Activated T-cell treated with anti-CD3 and anti-CD28 coated beads, Interleukin-2, amount 50 U/mL, for 24 hours (primary cell): ENCODE results near the gene LTA.
A peak's percentile ranks its signal among the peaks of the same experiment; 100 is the strongest.
"Not testable (repeated sequence)": the region's sequence is repeated elsewhere in the genome, so short reads cannot be mapped to it uniquely, and the experiment has no call there.

Experiments used
- DNase-seq: peaks from one replicate; pipeline ENCODE4 v3.0.0-alpha.2; 2020
- H3K27ac Mint-ChIP-seq: 2 replicates; pipeline ENCODE4 v1.8.0; 2020; ENCODE audit warnings: mild to moderate bottlenecking, mixed read lengths
- H3K27me3 Mint-ChIP-seq: 2 replicates; pipeline ENCODE4 v1.8.0; 2020; ENCODE audit warnings: mixed read lengths
- H3K36me3 Mint-ChIP-seq: 2 replicates; pipeline ENCODE4 v1.8.0; 2020; ENCODE audit warnings: low read depth, mixed read lengths
- H3K4me1 Mint-ChIP-seq: 2 replicates; pipeline ENCODE4 v1.8.0; 2020; ENCODE audit warnings: low read depth, mixed read lengths
- H3K4me3 Mint-ChIP-seq: 2 replicates; pipeline ENCODE4 v1.8.0; 2020; ENCODE audit warnings: mild to moderate bottlenecking, moderate library complexity, mixed read lengths
- H3K9me3 Mint-ChIP-seq: 2 replicates; pipeline ENCODE4 v1.8.0; 2020; ENCODE audit warnings: mixed read lengths

The LTA gene

DNA sequence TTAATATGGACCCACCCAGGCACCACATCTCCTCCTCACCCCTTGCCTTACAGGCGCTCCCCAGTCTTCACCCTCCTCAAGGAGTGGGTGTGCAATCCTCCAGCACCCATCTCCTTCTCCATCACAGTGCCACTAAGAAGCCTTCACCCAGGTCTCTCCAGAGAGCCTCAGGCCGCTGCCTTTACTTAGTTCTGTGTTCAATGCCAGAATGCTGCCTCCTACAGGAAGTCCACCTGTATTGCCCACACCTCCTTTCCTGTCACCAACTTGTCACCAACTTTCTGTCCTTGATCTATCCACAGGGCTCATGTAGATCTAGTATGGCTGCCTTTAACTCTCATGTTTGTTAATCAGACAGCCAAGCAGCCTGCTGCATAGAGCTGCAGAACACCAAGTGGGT, 13.4 kb downstream of the LTA start:
- DNase-seq, result no peak
- H3K27me3 Mint-ChIP-seq, result no peaks in the 10 kb centered on the region
- peaks cover 18% of the 10 kb centered on the region for H3K36me3 Mint-ChIP-seq
- no peaks in the 10 kb centered on the region for H3K9me3 Mint-ChIP-seq
- H3K27ac Mint-ChIP-seq, result peak overlapping the region; percentile 94
- H3K4me1 Mint-ChIP-seq, result peaks cover 76% of the 10 kb centered on the region
- peak overlapping the region; percentile 4 for H3K4me3 Mint-ChIP-seq

- Mint-ChIP-seq H3K4me1 (peaks cover 77% of the 10 kb centered on the region), H3K27me3 (no peaks in the 10 kb centered on the region), H3K9me3 (no peaks in the 10 kb centered on the region), H3K4me3 (peak within 1 kb of the TSS; percentile 71), H3K27ac (peak within 1 kb of the TSS; percentile 94), H3K36me3 (peaks cover 15% of the 10 kb centered on the region)
- no peak for DNase-seq
Observed at GRCh38 chr6:31586008-31586407, 13.9 kb downstream of the LTA start, which contains the start of gene LST1. LST1 (plus strand) TSS chr6:31586277; CDS start chr6:31587300, 1,023 bp downstream.

DNA sequence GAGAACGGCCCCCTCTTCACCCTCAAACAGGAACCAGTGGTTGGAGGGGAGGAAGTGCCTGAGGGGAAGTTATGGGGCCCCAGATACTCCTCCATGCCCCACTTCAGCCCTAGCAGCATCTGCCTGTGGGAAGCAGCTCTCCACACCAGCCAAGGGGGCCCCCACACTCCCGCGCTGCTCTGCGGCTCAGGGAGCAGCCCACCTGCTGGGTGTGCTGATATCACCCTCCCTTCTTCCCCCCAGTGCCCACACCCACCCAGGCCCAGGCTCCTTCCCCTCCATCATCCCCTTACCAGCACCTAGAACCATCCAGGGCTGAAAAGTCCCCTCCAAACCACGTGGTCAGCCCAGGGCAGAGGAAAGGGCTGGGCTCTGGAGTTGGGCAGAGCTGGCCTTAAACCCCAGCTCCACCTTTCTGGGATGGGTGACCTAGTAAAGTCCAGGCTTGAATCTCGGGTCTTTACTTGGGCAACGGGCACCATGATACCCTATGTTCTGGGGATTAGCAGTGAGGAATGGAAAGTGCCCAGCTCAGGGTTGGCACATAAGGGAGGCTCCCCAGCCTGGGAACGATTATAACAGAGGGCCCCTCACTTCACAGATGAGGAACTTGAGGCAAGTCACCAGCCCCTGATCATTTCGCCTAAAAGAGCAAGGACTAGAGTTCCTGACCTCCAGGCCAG, 14.7 kb downstream of the LTA start:
- peak overlapping the region; percentile 71 for H3K4me3 Mint-ChIP-seq
- peaks cover 76% of the 10 kb centered on the region for H3K4me1 Mint-ChIP-seq
- no peaks in the 10 kb centered on the region for H3K9me3 Mint-ChIP-seq
- no peaks in the 10 kb centered on the region for H3K27me3 Mint-ChIP-seq
- H3K27ac Mint-ChIP-seq, result peak overlapping the region; percentile 94
- peaks cover 7% of the 10 kb centered on the region for H3K36me3 Mint-ChIP-seq
- no peak for DNase-seq

- Mint-ChIP-seq H3K27ac (peak overlapping the region; percentile 94), H3K4me3 (peak overlapping the region; percentile 74)
- DNase-seq, result peak; percentile 60
Observed at GRCh38 chr6:31587791-31588777, 16.0 kb downstream of the LTA start.

GRCh38 chr6:31588871-31589650, 17.0 kb downstream of the LTA start:
- H3K4me1 Mint-ChIP-seq, result peaks cover 73% of the 10 kb centered on the region
- no peaks in the 10 kb centered on the region for H3K9me3 Mint-ChIP-seq
- no peak for DNase-seq
- H3K27me3 Mint-ChIP-seq, result no peaks in the 10 kb centered on the region
- H3K4me3 Mint-ChIP-seq, result peak overlapping the region; percentile 18
- H3K27ac Mint-ChIP-seq, result peak overlapping the region; percentile 68
- H3K36me3 Mint-ChIP-seq, result no peaks in the 10 kb centered on the region

More at GRCh38 chr6:31587791-31588777, 16.0 kb downstream of the LTA start:
- Mint-ChIP-seq H3K27me3 (no peaks in the 10 kb centered on the region), H3K36me3 (peaks cover 2% of the 10 kb centered on the region), H3K4me1 (peaks cover 74% of the 10 kb centered on the region), H3K9me3 (no peaks in the 10 kb centered on the region)

DNA sequence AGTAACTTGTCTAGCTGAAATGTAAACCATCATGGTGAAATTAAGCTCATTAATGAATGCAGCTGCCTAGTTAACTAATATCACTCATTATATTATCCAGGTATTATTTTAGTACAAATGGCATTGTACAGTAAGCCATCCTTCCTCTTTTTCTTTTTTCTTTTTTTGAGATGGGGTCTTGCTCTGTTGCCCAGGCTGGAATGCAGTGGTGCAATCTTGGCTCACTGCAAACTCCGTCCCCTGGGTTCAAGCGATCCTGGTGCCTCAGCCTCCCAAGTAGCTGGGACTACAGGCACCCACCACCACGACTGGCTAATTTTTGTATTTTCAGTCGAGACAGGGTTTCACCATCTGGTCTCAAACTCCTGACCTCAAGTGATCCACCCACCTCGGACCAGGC, 18.6 kb downstream of the LTA start:
- peak overlapping the region; percentile 26 for H3K27ac Mint-ChIP-seq
- not testable (repeated sequence) for H3K36me3 Mint-ChIP-seq, H3K4me3 Mint-ChIP-seq, H3K9me3 Mint-ChIP-seq, H3K27me3 Mint-ChIP-seq, DNase-seq
- H3K4me1 Mint-ChIP-seq, result peaks cover 68% of the 10 kb centered on the region

GRCh38 chr6:31592396-31592771, 20.3 kb downstream of the LTA start:
- peaks cover 63% of the 10 kb centered on the region for H3K4me1 Mint-ChIP-seq
- H3K4me3 Mint-ChIP-seq, result peak overlapping the region; percentile 65

GRCh38 chr6:31597006-31597405, 24.9 kb downstream of the LTA start:
- Mint-ChIP-seq H3K4me3 (no peak overlapping the region), H3K9me3 (no peaks in the 10 kb centered on the region), H3K27me3 (no peaks in the 10 kb centered on the region), H3K36me3 (no peaks in the 10 kb centered on the region), H3K27ac (no peak overlapping the region), H3K4me1 (peaks cover 49% of the 10 kb centered on the region)
- no peak for DNase-seq

More at GRCh38 chr6:31592396-31592771, 20.3 kb downstream of the LTA start:
- H3K27ac Mint-ChIP-seq, result peak overlapping the region; percentile 84
- H3K9me3 Mint-ChIP-seq, result no peaks in the 10 kb centered on the region
- no peaks in the 10 kb centered on the region for H3K27me3 Mint-ChIP-seq
- DNase-seq, result no peak
- no peaks in the 10 kb centered on the region for H3K36me3 Mint-ChIP-seq

DNA sequence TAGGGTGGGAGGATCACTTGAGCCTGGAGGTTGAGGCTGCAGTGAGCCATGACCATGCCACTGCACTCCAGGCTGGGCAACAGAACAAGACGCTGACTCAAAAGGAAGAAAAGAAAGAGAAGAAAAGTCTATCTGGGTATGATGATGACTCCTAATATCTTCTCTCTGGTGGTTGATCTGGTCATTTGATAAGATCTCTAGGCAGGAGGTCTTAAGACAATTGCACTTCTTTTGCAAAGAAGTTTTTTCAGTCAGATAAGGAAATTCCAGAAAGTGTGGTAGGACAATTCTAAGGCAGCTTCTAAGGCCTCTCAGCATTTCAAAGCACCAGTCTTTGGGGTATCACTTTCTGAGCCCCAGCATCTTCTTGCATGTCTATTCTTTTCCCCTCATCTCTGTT, 35.2 kb downstream of the LTA start:
- no peak overlapping the region for H3K4me3 Mint-ChIP-seq
- no peak overlapping the region for H3K27ac Mint-ChIP-seq
- no peaks in the 10 kb centered on the region for H3K9me3 Mint-ChIP-seq
- no peaks in the 10 kb centered on the region for H3K36me3 Mint-ChIP-seq
- H3K4me1 Mint-ChIP-seq, result no peaks in the 10 kb centered on the region
- no peaks in the 10 kb centered on the region for H3K27me3 Mint-ChIP-seq
- DNase-seq, result no peak

GRCh38 chr6:31609519-31610406, 37.7 kb downstream of the LTA start:
- Mint-ChIP-seq H3K4me1 (peaks cover 4% of the 10 kb centered on the region), H3K27me3 (no peaks in the 10 kb centered on the region), H3K36me3 (no peaks in the 10 kb centered on the region), H3K9me3 (no peaks in the 10 kb centered on the region), H3K4me3 (no peak overlapping the region), H3K27ac (no peak overlapping the region)
- DNase-seq, result no peak

DNA sequence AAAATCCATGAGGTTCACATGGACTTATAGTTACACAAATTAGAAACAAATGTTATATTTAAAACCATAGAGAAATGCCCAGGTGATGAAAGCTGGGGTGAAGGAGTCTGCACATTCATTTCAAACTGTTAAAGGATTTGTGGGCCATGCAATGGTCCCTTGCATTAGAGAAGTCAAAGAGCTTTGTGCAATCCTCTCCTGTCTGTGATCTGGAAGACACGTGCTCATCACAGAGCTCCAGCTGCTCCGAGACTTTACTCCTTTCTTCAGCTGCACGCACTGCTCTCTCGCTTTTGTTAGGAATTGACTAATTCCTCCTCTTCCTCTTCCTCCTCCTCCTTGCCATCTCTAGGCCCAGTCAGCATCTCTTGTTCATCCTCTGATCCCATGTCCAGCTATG, 38.9 kb downstream of the LTA start:
- Mint-ChIP-seq H3K27me3 (no peaks in the 10 kb centered on the region), H3K27ac (no peak overlapping the region)
- DNase-seq, result no peak

DNA sequence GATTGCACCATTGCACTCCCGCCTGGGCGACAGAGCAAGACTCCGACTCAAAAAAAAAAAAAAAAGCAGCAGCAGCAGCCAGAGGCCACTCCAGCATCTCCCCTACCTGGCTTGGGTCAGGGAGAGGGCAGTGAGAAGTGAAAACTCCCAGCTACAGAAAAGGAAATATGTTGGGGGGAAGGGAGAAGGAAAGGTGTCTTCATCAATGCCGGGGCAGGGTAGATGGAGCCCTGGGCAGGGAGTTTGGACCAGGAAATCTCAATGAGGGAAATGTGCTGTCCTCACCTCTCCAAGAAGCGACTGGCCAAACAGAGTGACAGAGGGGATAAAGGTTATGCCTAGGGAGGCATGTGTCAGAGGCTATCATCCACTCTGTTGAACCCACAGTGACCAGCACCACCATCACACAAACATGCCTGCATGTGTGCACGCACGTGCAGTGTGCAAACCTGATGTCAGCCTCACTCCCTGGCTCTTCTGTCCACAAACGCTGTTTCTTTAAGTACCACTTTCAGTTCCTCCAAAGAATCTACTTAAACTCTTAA, 42.1 kb downstream of the LTA start:
- H3K27me3 Mint-ChIP-seq, result no peaks in the 10 kb centered on the region
- no peaks in the 10 kb centered on the region for H3K9me3 Mint-ChIP-seq
- no peak overlapping the region for H3K27ac Mint-ChIP-seq
- DNase-seq, result no peak
- peaks cover 35% of the 10 kb centered on the region for H3K4me1 Mint-ChIP-seq
- H3K4me3 Mint-ChIP-seq, result no peak overlapping the region
- peaks cover 13% of the 10 kb centered on the region for H3K36me3 Mint-ChIP-seq

More for the DNA sequence above, 38.9 kb downstream of the LTA start:
- H3K4me1 Mint-ChIP-seq, result peaks cover 16% of the 10 kb centered on the region
- no peaks in the 10 kb centered on the region for H3K36me3 Mint-ChIP-seq
- no peaks in the 10 kb centered on the region for H3K9me3 Mint-ChIP-seq
- no peak overlapping the region for H3K4me3 Mint-ChIP-seq
